ENCODE data around the gene ARVCF. TPM values are rescaled to one million over a fixed set of nuclear protein-coding genes. Genes with fewer than 3 reads are reported as not detected.

ARVCF gene
- total and polyA plus RNA-seq, 2 donors (not counting 3 experiments of a cell fraction or from before 2014, with no cell fraction given) = 81.3 to 105 TPM

DNA sequence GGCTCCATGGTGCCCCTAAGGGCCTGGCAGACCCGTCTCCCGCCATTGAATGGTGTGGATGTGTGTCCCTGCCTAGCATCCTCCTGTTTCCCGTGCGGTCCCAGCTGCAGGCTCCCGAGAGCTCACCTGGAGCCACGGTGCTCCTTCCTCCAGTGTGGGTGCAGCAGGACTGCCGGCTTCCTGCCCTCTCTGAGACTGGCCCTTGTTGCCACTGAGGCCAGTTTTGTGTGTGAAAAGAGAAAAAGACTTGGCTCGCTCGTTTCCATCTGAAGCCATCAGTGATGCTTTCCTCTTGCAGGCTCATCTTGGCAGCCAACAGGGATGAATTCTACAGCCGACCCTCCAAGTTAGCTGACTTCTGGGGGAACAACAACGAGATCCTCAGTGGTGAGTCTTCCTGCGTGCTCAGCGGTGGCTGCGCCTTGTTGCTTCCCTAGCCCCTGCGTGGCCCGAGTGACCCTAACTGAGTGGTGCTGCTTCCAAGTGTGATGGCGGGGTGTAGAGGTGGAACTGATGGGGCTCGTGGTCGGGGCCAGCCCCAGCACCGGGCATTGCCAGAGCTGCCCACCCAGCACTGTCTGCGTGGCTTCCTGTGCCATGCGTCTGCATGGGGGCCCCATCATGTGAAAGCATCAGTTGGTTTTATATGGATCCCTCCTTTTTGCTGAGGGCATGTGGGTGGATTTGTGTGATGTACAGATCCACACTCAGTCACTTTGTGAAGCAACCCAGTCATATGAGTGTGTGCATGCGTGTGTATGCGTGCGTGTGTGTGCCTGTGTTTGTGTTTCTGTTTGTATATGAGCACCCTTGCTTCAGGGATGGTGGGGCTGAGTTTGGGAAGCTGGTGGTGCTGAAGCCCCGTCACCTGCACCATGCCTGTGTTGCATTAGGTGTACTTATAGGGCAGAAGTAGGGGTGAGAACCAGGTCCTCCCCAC is 26.7 kb upstream of the ARVCF start:
- no peak for DNase-seq (ENCODE audit: low read depth, low spot score)
- H3K4me2 ChIP-seq (ENCODE audit: insufficient read depth, low read length) = no peak overlapping the region
- intact Hi-C loops (cut with micrococcal nuclease) = no loop called here
- CTCF ChIA-PET = no interaction called here
- no peaks in the 10 kb centered on the region for H3K79me2 ChIP-seq (ENCODE audit: control insufficient read depth, insufficient read depth, low read length)
- FAIRE-seq = no peak
- no peaks in the 10 kb centered on the region for H4K20me1 ChIP-seq (replicated peaks; ENCODE audit: control insufficient read depth, extremely low read depth, insufficient read depth, low read length)
- no peaks in the 10 kb centered on the region for H3K4me1 ChIP-seq (ENCODE audit: control insufficient read depth, extremely low read depth, insufficient read depth, low read length)
- H3K9me3 ChIP-seq (replicated peaks; ENCODE audit: control insufficient read depth, insufficient read depth, low read length) = no peaks in the 10 kb centered on the region
- H3K9ac ChIP-seq (replicated peaks; ENCODE audit: extremely low read depth, insufficient read depth, low read length) = no peak overlapping the region
- H3K4me3 ChIP-seq (replicated peaks in 1 of 3; ENCODE audit: insufficient read depth in 1 of 3, low read depth in 1 of 3, low read length in 3 of 3) = no peak overlapping the region
- H3K27me3 ChIP-seq (ENCODE audit: control insufficient read depth in 2 of 2, insufficient read depth in 2 of 2, low read length in 2 of 2) = no peaks in the 10 kb centered on the region
- BruUV-seq (replicated peaks) = no TSS peak
- H3K36me3 ChIP-seq (ENCODE audit: control insufficient read depth in 2 of 2, extremely low read depth in 1 of 2, insufficient read depth in 2 of 2, low read length in 2 of 2) = peaks cover 0 to 16% of the 10 kb centered on the region in 2 experiments
- dilution Hi-C loops (cut with MboI; ENCODE audit: extremely low pct_ligation_motif_present, low sequenced_read_pairs) = no loop called here
- POLR2A ChIA-PET = no interaction called here
- H3K27ac ChIP-seq (ENCODE audit: insufficient read depth, low read depth, low read length) = no peak overlapping the region
- TF ChIP-seq POLR2A (IDR thresholded peaks at IDR 0.05; ENCODE audit: low read depth, low read length) (no peak), POLR2AphosphoS5 (IDR thresholded peaks at IDR 0.05; ENCODE audit: insufficient read depth, low read depth, low read length) (no peak), CTCF (IDR thresholded peaks at IDR 0.05; ENCODE audit: extremely low read depth in 1 of 2, insufficient read depth in 1 of 2, low read depth in 1 of 2, low read length in 2 of 2) (no peak)
- no peaks in the 10 kb centered on the region for H3K9me1 ChIP-seq (replicated peaks; ENCODE audit: control insufficient read depth, extremely low read depth, insufficient read depth, low read length)
- H2AFZ ChIP-seq (ENCODE audit: low read depth, low read length) = no peak overlapping the region

All from endothelial cell of umbilical vein (primary cell).